Measurements from ENCODE around the gene HRG.

Gene HRG

GRCh38 chr3:186637686-186638085 is 28.1 kb upstream of the HRG start:
- DNase-seq (ENCODE audit: low read depth) = no peak

- no peak for DNase-seq (ENCODE audit: low read depth)
Measured at GRCh38 chr3:186638259-186638658, 27.6 kb upstream of the HRG start.

- no peak for DNase-seq (ENCODE audit: low read depth)
Measured at GRCh38 chr3:186639778-186640472, 25.9 kb upstream of the HRG start, which contains the start of gene FETUB. TSS of gene FETUB (plus strand) at chr3:186640399. CDS start at chr3:186640461, 62 bp downstream.

GRCh38 chr3:186640473-186640818 is 25.4 kb upstream of the HRG start:
- DNase-seq (ENCODE audit: low read depth) = no peak

GRCh38 chr3:186640929-186641328 is 24.9 kb upstream of the HRG start:
- no peak for DNase-seq (ENCODE audit: low read depth)

GRCh38 chr3:186642014-186642413 is 23.8 kb upstream of the HRG start:
- no peak for DNase-seq (ENCODE audit: low read depth)

GRCh38 chr3:186643493-186643892 is 22.3 kb upstream of the HRG start:
- no peak for DNase-seq (ENCODE audit: low read depth)

- DNase-seq (ENCODE audit: low read depth) = no peak
Measured at GRCh38 chr3:186644683-186645082, 21.1 kb upstream of the HRG start.

GRCh38 chr3:186646106-186646505 is 19.7 kb upstream of the HRG start:
- no peak for DNase-seq (ENCODE audit: low read depth)

- DNase-seq (ENCODE audit: low read depth) = no peak
Measured at GRCh38 chr3:186646841-186647240, 19.0 kb upstream of the HRG start.

- no peak for DNase-seq (ENCODE audit: low read depth)
Measured at GRCh38 chr3:186648851-186649250, 17.0 kb upstream of the HRG start.

GRCh38 chr3:186651678-186652215 is 14.1 kb upstream of the HRG start:
- no peak for DNase-seq (ENCODE audit: low read depth)

- DNase-seq (ENCODE audit: low read depth) = no peak
Measured at GRCh38 chr3:186653080-186653707, 12.6 kb upstream of the HRG start.

GRCh38 chr3:186653984-186654383 is 11.8 kb upstream of the HRG start:
- no peak for DNase-seq (ENCODE audit: low read depth)

GRCh38 chr3:186663361-186664118 is 2.3 kb upstream of the HRG start:
- no peak for DNase-seq (ENCODE audit: low read depth)

- DNase-seq (ENCODE audit: low read depth) = no peak
Measured at GRCh38 chr3:186664119-186664495, 1.7 kb upstream of the HRG start.

GRCh38 chr3:186664506-186664905 is 1.3 kb upstream of the HRG start:
- no peak for DNase-seq (ENCODE audit: low read depth)

GRCh38 chr3:186668426-186668825 is 2.6 kb downstream of the HRG start:
- no peak for DNase-seq (ENCODE audit: low read depth)

- DNase-seq (ENCODE audit: low read depth) = no peak
Measured at GRCh38 chr3:186669378-186670084, 3.7 kb downstream of the HRG start.

GRCh38 chr3:186670155-186670554 is 4.3 kb downstream of the HRG start:
- DNase-seq (ENCODE audit: low read depth) = no peak

- DNase-seq (ENCODE audit: low read depth) = no peak
Measured at GRCh38 chr3:186671051-186671450, 5.2 kb downstream of the HRG start.

GRCh38 chr3:186678604-186679003 is 12.8 kb downstream of the HRG start:
- no peak for DNase-seq (ENCODE audit: low read depth)

Measured in stimulated activated CD4-positive, alpha-beta T cell treated with anti-CD3 and anti-CD28 coated beads, Interleukin-2, amount 100 ng/mL, for 4 hours (primary cell).